GM12878 (cell line): ENCODE data around the gene FAM76B. TPM values are rescaled to one million over a fixed set of nuclear protein-coding genes. Genes with fewer than 3 reads are reported as not detected.

Source experiments
- ATAC-seq: fragments of 200-7000 bp; cut with Tn5 transposase; 3 replicates; pipeline ENCODE4 v1.9.1; 2020; ENCODE audit warnings: mild to moderate bottlenecking, moderate library complexity
- BruUV-seq: library from RNA; stranded (reverse); fragments of 400-500 nt; replicated peaks from 2 replicates; lab custom pipeline; 2021; lab: Mats Ljungman, UMichigan
- CTCF ChIA-PET: fragments of 300-600 bp; sonication (Branson Sonifier 250); formaldehyde crosslinking; extraction: SDS; loops from one replicate; lab custom pipeline; 2021; ENCODE audit warnings: inconsistent platforms; lab: Yijun Ruan, JAX
- POLR2A ChIA-PET: fragments of 350-600 bp; formaldehyde crosslinking; extraction: SDS; loops from one replicate; lab custom pipeline; 2021; ENCODE audit warnings: inconsistent platforms; lab: Charles Lee
- RAD21 ChIA-PET: fragments of 300-600 bp; sonication (Branson Sonifier 250); formaldehyde crosslinking; loops from one replicate; lab custom pipeline; 2023; ENCODE audit warnings: antibody characterized with exemption; ENCODE audit not compliant: unreplicated experiment; lab: Charles Lee
- SMC1A ChIA-PET: fragments of 300-600 bp; sonication (Branson Sonifier 250); formaldehyde crosslinking; loops from one replicate; lab custom pipeline; 2023; ENCODE audit not compliant: unreplicated experiment, uncharacterized antibody; lab: Charles Lee
- DNase-seq: peaks from one replicate; pipeline ENCODE4 v3.0.0-alpha.2; 2011; ENCODE audit warnings: low read depth, low spot score
- FAIRE-seq: peaks from 3 replicates; lab custom pipeline; 2011; peaks lifted over from hg19 to GRCh38; lab: Jason Lieb, UNC
- H2AFZ ChIP-seq: 2 replicates; pipeline ENCODE4 v1.6.0; 2011; ENCODE audit warnings: low read depth, low read length, control low read depth; ENCODE audit not compliant: control insufficient read depth
- H3K27ac ChIP-seq: 2 replicates; pipeline ENCODE4 v1.5.1; 2011; ENCODE audit warnings: control low read depth; ENCODE audit not compliant: control insufficient read depth, insufficient read depth
- H3K27me3 ChIP-seq, 2 experiments: replicated peaks in 1 of 2; 2 replicates each; pipeline versions ENCODE4 v1.6.0 to v1.6.1; 2011; ENCODE audit warnings: low read length in 1 of 2; ENCODE audit not compliant: control insufficient read depth in 2 of 2, insufficient read depth in 2 of 2
- H3K36me3 ChIP-seq, 2 experiments: 2 replicates each; pipeline ENCODE4 v1.5.1; 2011; ENCODE audit warnings: low read length in 1 of 2; ENCODE audit not compliant: control insufficient read depth in 2 of 2, insufficient read depth in 2 of 2
- H3K4me1 ChIP-seq: 2 replicates; pipeline ENCODE4 v1.6.1; 2011; ENCODE audit warnings: mild to moderate bottlenecking, low read length, moderate library complexity, mixed read lengths; ENCODE audit not compliant: control insufficient read depth, insufficient read depth
- H3K4me2 ChIP-seq: 2 replicates; pipeline ENCODE4 v1.6.0; 2011; ENCODE audit warnings: control low read depth; ENCODE audit not compliant: control insufficient read depth, insufficient read depth
- H3K4me3 ChIP-seq: fragments of 200-600 bp; sonication (generic); 2 replicates; pipeline ENCODE4 v1.5.1; 2016
- H3K79me2 ChIP-seq: 2 replicates; pipeline ENCODE4 v1.6.0; 2011; ENCODE audit warnings: low read length; ENCODE audit not compliant: control insufficient read depth, insufficient read depth
- H3K9ac ChIP-seq: 2 replicates; pipeline ENCODE4 v1.8.0; 2011; ENCODE audit warnings: low read length, control low read depth, mixed read lengths; ENCODE audit not compliant: control insufficient read depth, insufficient read depth
- H3K9me3 ChIP-seq: replicated peaks from 3 replicates; pipeline ENCODE4 v1.5.1; 2011; ENCODE audit warnings: mild to moderate bottlenecking, low read length; ENCODE audit not compliant: control insufficient read depth, insufficient read depth
- H4K20me1 ChIP-seq: 2 replicates; pipeline ENCODE4 v1.6.0; 2011; ENCODE audit not compliant: control insufficient read depth, insufficient read depth
- CHD4 ChIP-seq: fragments of 200-600 bp; sonication (generic); IDR thresholded peaks from 2 replicates; pipeline ENCODE4 v1.6.1; 2016; ENCODE audit warnings: mild to moderate bottlenecking
- ESRRA ChIP-seq: IDR thresholded peaks from 2 replicates; pipeline ENCODE4 v1.6.1; 2012; ENCODE audit warnings: mild to moderate bottlenecking, low read length, improper control_type of control experiment
- MEF2B ChIP-seq: fragments of 450-650 bp; IDR thresholded peaks from 2 replicates; pipeline ENCODE4 v1.6.1; 2018; ENCODE audit warnings: mild to moderate bottlenecking, moderate library complexity; ENCODE audit not compliant: partially characterized antibody, poor library complexity, severe bottlenecking
- MYC ChIP-seq: IDR thresholded peaks from 2 replicates; pipeline ENCODE4 v1.6.1; 2011; ENCODE audit warnings: mild to moderate bottlenecking, low read length, moderate library complexity, inconsistent platforms; ENCODE audit not compliant: insufficient read depth, insufficient replicate concordance, insufficient read length, severe bottlenecking
- NFIC ChIP-seq: IDR thresholded peaks from 2 replicates; pipeline ENCODE4 v1.6.1; 2012; ENCODE audit warnings: low read depth, mild to moderate bottlenecking, inconsistent platforms, low read length, moderate library complexity
- NFXL1 ChIP-seq: fragments of 450-650 bp; IDR thresholded peaks from 2 replicates; pipeline ENCODE4 v1.6.1; 2017; ENCODE audit warnings: antibody characterized with exemption, mild to moderate bottlenecking, borderline replicate concordance
- NR2C1 ChIP-seq: fragments of 450-650 bp; IDR thresholded peaks from 2 replicates; pipeline ENCODE4 v1.6.1; 2017; ENCODE audit warnings: antibody characterized with exemption, mild to moderate bottlenecking, moderate library complexity
- NR2C2 ChIP-seq: IDR thresholded peaks from 2 replicates; pipeline ENCODE4 v1.6.1; 2011; ENCODE audit warnings: borderline replicate concordance, low read depth; ENCODE audit not compliant: control insufficient read depth, insufficient read length
- NR2F1 ChIP-seq: fragments of 450-650 bp; conservative IDR thresholded peaks from 2 replicates; pipeline ENCODE4 v1.6.1; 2017; ENCODE audit warnings: mild to moderate bottlenecking
- STAT3 ChIP-seq: IDR thresholded peaks from 2 replicates; pipeline ENCODE4 v1.6.1; 2011; ENCODE audit warnings: low read depth, low read length, improper control_type of control experiment
- WGBS: methylation state at CpG from one replicate; pipeline ENCODE4 v1.1.6; 2016; ENCODE audit warnings: low lambda C conversion rate; ENCODE audit not compliant: insufficient replicate concordance, insufficient coverage; ENCODE audit errors: missing lambda C conversion rate; 5-methylcytosine and 5-hydroxymethylcytosine counted together
- in situ Hi-C: fragments of 300-500 bp; cut with MboI; formaldehyde crosslinking; loops from 9 replicates; pipeline ENCODE4 v1.14.3; 2018; ENCODE audit warnings: mixed read lengths
- intact Hi-C: fragments of 100-400 bp; cut with micrococcal nuclease; formaldehyde crosslinking; loops from one replicate; pipeline ENCODE4 v1.14.2; 2022; ENCODE audit not compliant: unreplicated experiment
- polyA plus RNA-seq, 11 experiments: library from polyadenylated mRNA; depleted of rRNA in 4 of 11; unstranded in 6 of 11; stranded (reverse) in 5 of 11; fragments of >200 nt; fragmentation: Nextera tagmentation in 4 of 11; fragmentation: Illumina TruSeq in 1 of 11; extraction: Ambion mirVana in 4 of 11; extraction: Trizol in 1 of 11; gene quantifications; 1 replicate in 1 of 11; 2 replicates in 10 of 11; pipeline versions ENCODE4 v1.2.1 to v1.2.3, GENCODE V29; 2011 to 2016; ENCODE audit warnings: inconsistent platforms in 2 of 11, missing spikeins in 2 of 11, low read depth in 1 of 11
- total RNA-seq, 4 experiments: library from RNA; depleted of rRNA in 3 of 4; stranded (reverse); fragments of >200 nt in 3 of 4; fragmentation: Illumina TruSeq in 1 of 4; extraction: Trizol in 1 of 4; gene quantifications; 2 replicates each; pipeline versions ENCODE4 v1.2.1 to v1.2.3, GENCODE V29; 2013 to 2021
- TF ChIP-seq, protein P1 (sequence below): IDR thresholded peaks from 2 replicates; pipeline ENCODE4 v1.6.1; 2012; ENCODE audit warnings: low read length, inconsistent platforms
- TF ChIP-seq, protein P2 (sequence below): IDR thresholded peaks from 2 replicates; pipeline ENCODE4 v1.6.1; 2011; ENCODE audit warnings: mild to moderate bottlenecking, low read depth, low read length, moderate library complexity; ENCODE audit not compliant: insufficient replicate concordance
- TF ChIP-seq, protein P3 (sequence below): fragments of 450-650 bp; formaldehyde crosslinking; IDR thresholded peaks from 2 replicates; pipeline ENCODE4 v1.4.0; 2020; ENCODE audit warnings: mild to moderate bottlenecking, moderate library complexity

Gene FAM76B
- total and polyA plus RNA-seq, 10 of the 15 experiments (the other 5 are each of a cell fraction or from before 2014, with no cell fraction given), result 13.5 to 56.8 (median 28.4) TPM

- Histone ChIP-seq H3K27ac (no peak overlapping the region), H2AFZ (no peak overlapping the region), H3K27me3 (no peaks in the 10 kb centered on the region; a peak in 1 of 4 replicates), H3K79me2 (no peaks in the 10 kb centered on the region), H3K4me2 (no peak overlapping the region), H3K4me3 (no peak overlapping the region), H3K9ac (no peak overlapping the region), H3K4me1 (no peaks in the 10 kb centered on the region), H4K20me1 (no peaks in the 10 kb centered on the region), H3K9me3 (no peaks in the 10 kb centered on the region), H3K36me3 (no peaks in the 10 kb centered on the region)
- intact Hi-C loops, result no loop called here
- ATAC-seq (no peak), FAIRE-seq (no peak), DNase-seq (no peak)
- in situ Hi-C loops, result no loop called here
- TF ChIP-seq MEF2B (no peak), NFXL1 (no peak), NR2C1 (no peak), NFIC (no peak), NR2C2 (no peak), ESRRA (no peak), MYC (no peak), CHD4 (no peak), NR2F1 (no peak), STAT3 (no peak)
- TF ChIP-seq, protein P1, sequence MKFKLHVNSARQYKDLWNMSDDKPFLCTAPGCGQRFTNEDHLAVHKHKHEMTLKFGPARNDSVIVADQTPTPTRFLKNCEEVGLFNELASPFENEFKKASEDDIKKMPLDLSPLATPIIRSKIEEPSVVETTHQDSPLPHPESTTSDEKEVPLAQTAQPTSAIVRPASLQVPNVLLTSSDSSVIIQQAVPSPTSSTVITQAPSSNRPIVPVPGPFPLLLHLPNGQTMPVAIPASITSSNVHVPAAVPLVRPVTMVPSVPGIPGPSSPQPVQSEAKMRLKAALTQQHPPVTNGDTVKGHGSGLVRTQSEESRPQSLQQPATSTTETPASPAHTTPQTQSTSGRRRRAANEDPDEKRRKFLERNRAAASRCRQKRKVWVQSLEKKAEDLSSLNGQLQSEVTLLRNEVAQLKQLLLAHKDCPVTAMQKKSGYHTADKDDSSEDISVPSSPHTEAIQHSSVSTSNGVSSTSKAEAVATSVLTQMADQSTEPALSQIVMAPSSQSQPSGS, result no peak
- TF ChIP-seq, protein P2, sequence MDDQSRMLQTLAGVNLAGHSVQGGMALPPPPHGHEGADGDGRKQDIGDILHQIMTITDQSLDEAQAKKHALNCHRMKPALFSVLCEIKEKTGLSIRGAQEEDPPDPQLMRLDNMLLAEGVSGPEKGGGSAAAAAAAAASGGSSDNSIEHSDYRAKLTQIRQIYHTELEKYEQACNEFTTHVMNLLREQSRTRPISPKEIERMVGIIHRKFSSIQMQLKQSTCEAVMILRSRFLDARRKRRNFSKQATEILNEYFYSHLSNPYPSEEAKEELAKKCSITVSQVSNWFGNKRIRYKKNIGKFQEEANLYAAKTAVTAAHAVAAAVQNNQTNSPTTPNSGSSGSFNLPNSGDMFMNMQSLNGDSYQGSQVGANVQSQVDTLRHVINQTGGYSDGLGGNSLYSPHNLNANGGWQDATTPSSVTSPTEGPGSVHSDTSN, result no peak
- TF ChIP-seq, protein P3, sequence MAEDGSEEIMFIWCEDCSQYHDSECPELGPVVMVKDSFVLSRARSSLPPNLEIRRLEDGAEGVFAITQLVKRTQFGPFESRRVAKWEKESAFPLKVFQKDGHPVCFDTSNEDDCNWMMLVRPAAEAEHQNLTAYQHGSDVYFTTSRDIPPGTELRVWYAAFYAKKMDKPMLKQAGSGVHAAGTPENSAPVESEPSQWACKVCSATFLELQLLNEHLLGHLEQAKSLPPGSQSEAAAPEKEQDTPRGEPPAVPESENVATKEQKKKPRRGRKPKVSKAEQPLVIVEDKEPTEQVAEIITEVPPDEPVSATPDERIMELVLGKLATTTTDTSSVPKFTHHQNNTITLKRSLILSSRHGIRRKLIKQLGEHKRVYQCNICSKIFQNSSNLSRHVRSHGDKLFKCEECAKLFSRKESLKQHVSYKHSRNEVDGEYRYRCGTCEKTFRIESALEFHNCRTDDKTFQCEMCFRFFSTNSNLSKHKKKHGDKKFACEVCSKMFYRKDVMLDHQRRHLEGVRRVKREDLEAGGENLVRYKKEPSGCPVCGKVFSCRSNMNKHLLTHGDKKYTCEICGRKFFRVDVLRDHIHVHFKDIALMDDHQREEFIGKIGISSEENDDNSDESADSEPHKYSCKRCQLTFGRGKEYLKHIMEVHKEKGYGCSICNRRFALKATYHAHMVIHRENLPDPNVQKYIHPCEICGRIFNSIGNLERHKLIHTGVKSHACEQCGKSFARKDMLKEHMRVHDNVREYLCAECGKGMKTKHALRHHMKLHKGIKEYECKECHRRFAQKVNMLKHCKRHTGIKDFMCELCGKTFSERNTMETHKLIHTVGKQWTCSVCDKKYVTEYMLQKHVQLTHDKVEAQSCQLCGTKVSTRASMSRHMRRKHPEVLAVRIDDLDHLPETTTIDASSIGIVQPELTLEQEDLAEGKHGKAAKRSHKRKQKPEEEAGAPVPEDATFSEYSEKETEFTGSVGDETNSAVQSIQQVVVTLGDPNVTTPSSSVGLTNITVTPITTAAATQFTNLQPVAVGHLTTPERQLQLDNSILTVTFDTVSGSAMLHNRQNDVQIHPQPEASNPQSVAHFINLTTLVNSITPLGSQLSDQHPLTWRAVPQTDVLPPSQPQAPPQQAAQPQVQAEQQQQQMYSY, result no peak
- ChIA-PET RAD21 (interaction anchor here (1.3 kb wide), 1 partner anchor 44 kb away, joined by 4 read pairs; no protein-coding TSS in a partner anchor), CTCF (interaction anchor here (1.2 to 2.1 kb wide), 5 partner anchors 8 to 38 kb away, joined by 3 to 9 read pairs (median 5); no protein-coding TSS in a partner anchor), SMC1A (interaction anchor here (0.6 to 3.8 kb wide), 8 partner anchors 8 to 517 kb away, joined by 3 to 15 read pairs (median 3); no protein-coding TSS in a partner anchor), POLR2A (interaction anchor here (0.6 to 2.3 kb wide), 2 partner anchors 8 to 561 kb away, joined by 3 to 6 read pairs; no protein-coding TSS in a partner anchor)
- no TSS peak for BruUV-seq
- WGBS, result 6% methylated on average over 1 of the region's 1 CpG
Measured at GRCh38 chr11:95725196-95725595, 64.4 kb downstream of the FAM76B start.
